ENCODE data around the gene RIOK3.
"Not testable (repeated sequence)": the region's sequence is repeated elsewhere in the genome, so short reads cannot be mapped to it uniquely, and the experiment has no call there.

The RIOK3 gene

GRCh38 chr18:23494992-23495391 is 41.9 kb downstream of the RIOK3 start:
- no peak for DNase-seq (ENCODE audit: low read depth in 2 of 2, low spot score in 1 of 2)

- DNase-seq (ENCODE audit: low read depth in 2 of 2, low spot score in 1 of 2) = no peak
Measured at GRCh38 chr18:23495723-23496440, 42.8 kb downstream of the RIOK3 start.

GRCh38 chr18:23498117-23498516 is 45.0 kb downstream of the RIOK3 start:
- DNase-seq (ENCODE audit: low read depth in 2 of 2, low spot score in 1 of 2) = no peak

GRCh38 chr18:23498877-23499276 is 45.8 kb downstream of the RIOK3 start:
- DNase-seq (ENCODE audit: low read depth in 2 of 2, low spot score in 1 of 2) = peak; percentile 51 to 58

- DNase-seq (ENCODE audit: low read depth in 2 of 2, low spot score in 1 of 2) = no peak
Measured at GRCh38 chr18:23499291-23499781, 46.2 kb downstream of the RIOK3 start.

GRCh38 chr18:23501626-23502025 is 48.5 kb downstream of the RIOK3 start:
- no peak for DNase-seq (ENCODE audit: low read depth in 2 of 2, low spot score in 1 of 2)

- no peak for DNase-seq (ENCODE audit: low read depth in 2 of 2, low spot score in 1 of 2)
Measured at GRCh38 chr18:23502516-23503037, 49.5 kb downstream of the RIOK3 start.

DNA sequence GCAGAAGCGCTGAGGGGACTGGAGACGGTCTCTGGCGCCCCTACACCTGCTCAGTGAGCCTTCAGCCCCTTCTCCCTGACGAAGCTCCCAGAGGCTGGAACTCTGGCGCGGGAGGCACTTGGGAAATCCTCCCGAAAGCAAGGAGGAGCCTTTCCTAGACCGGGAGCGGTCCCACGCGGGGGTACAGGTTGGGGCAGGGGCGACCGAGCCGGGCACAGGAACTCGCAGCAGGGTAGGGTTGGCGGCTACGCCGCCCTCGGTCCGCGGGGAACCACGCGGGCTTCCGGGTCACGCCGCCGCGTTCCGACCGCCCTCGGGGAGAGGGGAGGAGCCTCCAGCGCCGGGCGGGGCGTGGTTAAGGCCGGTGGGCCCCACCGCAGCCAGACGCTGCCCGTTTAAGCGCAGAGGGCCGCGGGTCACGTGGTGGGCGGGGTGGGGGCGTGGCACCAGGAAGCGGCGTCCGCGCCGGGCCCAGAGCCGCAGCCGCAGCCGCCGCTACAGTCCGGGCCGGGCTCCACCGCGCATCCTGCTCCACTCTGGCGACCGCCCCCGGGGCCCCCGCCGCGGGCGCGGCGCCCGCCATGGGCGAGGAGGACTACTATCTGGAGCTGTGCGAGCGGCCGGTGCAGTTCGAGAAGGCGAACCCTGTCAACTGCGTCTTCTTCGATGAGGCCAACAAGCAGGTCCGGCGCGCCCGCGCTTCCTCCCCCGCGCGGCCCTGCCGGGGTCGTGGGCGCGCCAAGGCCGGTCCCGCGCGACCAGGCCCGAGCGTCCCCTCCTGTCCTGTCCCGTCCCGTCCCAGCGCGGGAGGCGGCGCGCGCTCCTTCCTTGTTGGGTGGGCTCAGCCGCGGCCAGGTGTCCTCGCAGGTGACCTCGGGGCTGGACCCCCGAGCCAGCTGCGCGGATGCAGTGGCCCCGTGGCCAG is 50.2 kb downstream of the RIOK3 start, which contains the start of gene RMC1:
Gene RMC1, plus strand, starts transcription at position 474 of the 925 bp plus-strand sequence. Its CDS starts 108 bp downstream, at position 582.
- DNase-seq (ENCODE audit: low read depth in 2 of 2, low spot score in 1 of 2) = peak; percentile 98 to 99

GRCh38 chr18:23503963-23504344 is 50.9 kb downstream of the RIOK3 start:
- DNase-seq (ENCODE audit: low read depth in 2 of 2, low spot score in 1 of 2) = no peak

DNA sequence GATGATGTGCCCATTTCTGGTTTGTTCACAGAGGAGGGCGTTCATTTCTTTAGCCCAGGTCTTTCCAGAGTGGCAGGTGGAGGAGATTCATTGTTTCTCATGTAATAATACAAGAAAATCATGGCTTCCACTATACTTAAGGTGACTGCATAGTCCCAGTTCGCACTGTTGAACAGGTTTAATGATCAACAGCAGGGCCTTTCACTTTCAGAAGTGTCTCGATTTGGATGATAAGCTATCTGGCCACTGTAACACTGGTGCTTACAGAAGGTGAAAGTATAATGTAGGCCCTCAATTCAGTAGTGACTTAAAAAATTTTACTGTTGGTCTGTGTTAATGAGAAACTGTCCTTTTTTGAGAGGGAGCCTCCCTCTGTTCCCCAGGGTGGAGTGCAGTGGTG is 51.6 kb downstream of the RIOK3 start:
- no peak for DNase-seq (ENCODE audit: low read depth in 2 of 2, low spot score in 1 of 2)

DNA sequence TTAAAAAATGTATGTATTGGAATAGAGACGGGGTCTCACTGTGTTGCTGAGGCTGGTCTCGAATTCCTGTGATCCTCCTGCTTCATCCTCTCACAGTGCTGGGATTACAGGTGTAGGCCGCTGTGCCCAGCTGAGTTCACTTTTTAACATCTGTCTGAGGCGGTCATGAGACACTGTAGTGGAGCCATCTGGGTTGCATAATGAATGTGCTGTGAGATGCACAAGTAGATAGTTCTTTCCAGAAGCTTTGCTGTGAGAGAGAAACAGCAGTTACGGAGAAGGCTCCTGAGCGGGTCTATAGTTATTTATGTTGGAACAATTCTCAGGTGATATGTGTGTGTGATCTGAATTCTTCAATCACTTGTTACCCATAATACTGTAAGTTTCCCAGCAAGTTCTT is 53.3 kb downstream of the RIOK3 start:
- DNase-seq (ENCODE audit: low read depth in 2 of 2, low spot score in 1 of 2) = no peak

- DNase-seq (ENCODE audit: low read depth in 2 of 2, low spot score in 1 of 2) = not testable (repeated sequence)
Measured at GRCh38 chr18:23510923-23511322, 57.8 kb downstream of the RIOK3 start.

GRCh38 chr18:23512216-23512615 is 59.1 kb downstream of the RIOK3 start:
- not testable (repeated sequence) for DNase-seq (ENCODE audit: low read depth in 2 of 2, low spot score in 1 of 2)

DNA sequence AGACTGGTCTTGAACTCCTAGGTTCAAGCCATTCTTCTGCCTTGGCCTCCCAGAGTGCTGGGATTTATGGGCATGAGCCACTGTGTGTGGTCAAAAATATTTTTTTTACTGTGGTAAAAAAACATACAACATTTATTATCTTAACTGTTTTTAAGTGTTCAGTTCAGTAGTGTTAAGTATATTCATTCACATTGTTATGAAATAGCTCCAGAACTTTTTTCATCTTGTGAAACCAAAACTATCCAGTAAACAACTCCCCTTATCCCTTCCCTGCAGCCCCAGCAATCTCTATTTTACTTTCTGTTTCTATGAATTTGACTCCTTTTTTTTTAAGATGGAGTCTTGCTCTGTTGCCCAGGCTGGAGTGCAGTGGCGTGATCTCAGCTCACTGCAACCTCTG is 59.6 kb downstream of the RIOK3 start:
- DNase-seq (ENCODE audit: low read depth in 2 of 2, low spot score in 1 of 2) = no peak

GRCh38 chr18:23515911-23516546 is 62.9 kb downstream of the RIOK3 start:
- peak; percentile 40 to 50 for DNase-seq (ENCODE audit: low read depth in 2 of 2, low spot score in 1 of 2)

GRCh38 chr18:23519734-23520133 is 66.6 kb downstream of the RIOK3 start:
- no peak for DNase-seq (ENCODE audit: low read depth in 2 of 2, low spot score in 1 of 2)

DNA sequence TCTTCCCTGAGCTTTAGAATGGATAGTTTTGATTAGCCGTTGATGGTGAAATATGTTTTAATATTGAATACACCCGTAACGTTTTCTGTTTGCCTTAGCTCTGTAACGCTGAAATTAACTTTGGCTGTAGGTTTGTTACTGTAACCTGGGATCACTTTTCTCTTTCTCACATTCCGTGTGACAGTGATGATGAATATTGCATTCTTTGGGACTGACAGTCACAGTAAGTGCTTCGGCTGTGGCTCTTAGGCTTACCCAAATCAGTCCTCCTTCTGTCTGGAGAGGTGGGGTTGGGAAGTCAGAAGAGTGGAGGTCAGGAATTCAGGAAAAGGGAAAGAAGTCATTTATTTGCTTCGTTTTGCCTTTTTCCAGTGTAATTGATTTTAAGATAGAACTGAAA is 68.2 kb downstream of the RIOK3 start:
- DNase-seq (ENCODE audit: low read depth in 2 of 2, low spot score in 1 of 2) = no peak

GRCh38 chr18:23521907-23522306 is 68.8 kb downstream of the RIOK3 start:
- DNase-seq (ENCODE audit: low read depth in 2 of 2, low spot score in 1 of 2) = no peak

DNA sequence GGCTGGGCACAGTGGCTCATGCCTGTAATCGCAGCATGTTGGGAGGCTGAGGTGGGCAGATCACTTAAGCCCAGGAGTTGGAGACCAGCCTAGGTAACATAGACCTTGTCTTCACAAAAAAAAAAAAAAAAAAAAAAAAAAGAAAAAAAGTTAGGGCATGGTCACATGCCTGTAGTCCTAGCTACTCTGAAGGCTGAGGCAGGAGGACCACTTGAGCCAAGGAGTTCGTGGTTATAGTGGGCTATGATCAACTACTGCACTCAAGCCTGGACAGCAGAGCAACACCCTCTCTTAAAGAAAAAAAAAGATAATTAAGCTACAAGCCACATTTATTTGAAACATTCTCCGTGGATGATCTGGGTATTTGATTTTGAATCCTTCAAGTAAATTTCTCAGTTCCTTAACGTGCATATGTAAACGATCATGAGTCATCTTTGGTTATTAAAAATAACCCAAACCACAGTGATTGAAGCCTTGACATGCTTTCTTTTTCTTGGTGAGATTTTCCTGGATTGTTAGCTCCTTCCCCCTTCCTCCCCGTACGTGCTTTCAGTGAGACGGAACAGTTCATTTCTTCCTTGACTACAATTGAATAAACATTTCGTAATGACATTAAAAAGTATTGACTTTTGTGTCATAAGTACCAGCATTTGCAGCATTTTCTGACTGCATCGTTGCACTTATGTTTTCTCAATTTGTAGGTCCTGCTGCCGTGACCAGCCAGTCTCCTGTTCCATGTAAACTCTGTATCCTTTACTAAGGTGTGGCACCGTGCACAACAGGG is 70.5 kb downstream of the RIOK3 start:
- DNase-seq (ENCODE audit: low read depth in 2 of 2, low spot score in 1 of 2) = no peak

GRCh38 chr18:23524213-23524707 is 71.2 kb downstream of the RIOK3 start:
- no peak for DNase-seq (ENCODE audit: low read depth in 2 of 2, low spot score in 1 of 2)
